ENCODE data around the gene SSR1.

GRCh38 chr6:7230327-7230691 lies 82.7 kb downstream of the SSR1 start:
- no peak for TF ChIP-seq POLR2A (IDR thresholded peaks at IDR 0.05)
- TF ChIP-seq, protein P1, sequence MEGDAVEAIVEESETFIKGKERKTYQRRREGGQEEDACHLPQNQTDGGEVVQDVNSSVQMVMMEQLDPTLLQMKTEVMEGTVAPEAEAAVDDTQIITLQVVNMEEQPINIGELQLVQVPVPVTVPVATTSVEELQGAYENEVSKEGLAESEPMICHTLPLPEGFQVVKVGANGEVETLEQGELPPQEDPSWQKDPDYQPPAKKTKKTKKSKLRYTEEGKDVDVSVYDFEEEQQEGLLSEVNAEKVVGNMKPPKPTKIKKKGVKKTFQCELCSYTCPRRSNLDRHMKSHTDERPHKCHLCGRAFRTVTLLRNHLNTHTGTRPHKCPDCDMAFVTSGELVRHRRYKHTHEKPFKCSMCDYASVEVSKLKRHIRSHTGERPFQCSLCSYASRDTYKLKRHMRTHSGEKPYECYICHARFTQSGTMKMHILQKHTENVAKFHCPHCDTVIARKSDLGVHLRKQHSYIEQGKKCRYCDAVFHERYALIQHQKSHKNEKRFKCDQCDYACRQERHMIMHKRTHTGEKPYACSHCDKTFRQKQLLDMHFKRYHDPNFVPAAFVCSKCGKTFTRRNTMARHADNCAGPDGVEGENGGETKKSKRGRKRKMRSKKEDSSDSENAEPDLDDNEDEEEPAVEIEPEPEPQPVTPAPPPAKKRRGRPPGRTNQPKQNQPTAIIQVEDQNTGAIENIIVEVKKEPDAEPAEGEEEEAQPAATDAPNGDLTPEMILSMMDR (IDR thresholded peaks at IDR 0.05): no peak

Measured in Peyer's patch (tissue), 4 donors.